B cell (primary cell): ENCODE measurements around the gene PAF1. TPM values are rescaled to one million over a fixed set of nuclear protein-coding genes. Genes with fewer than 3 reads are reported as not detected.

Experiments
- ATAC-seq: fragments of 200-7000 bp; cut with Tn5 transposase; one replicate; pipeline ENCODE4 v1.10.0; 2021; ENCODE audit warnings: low read depth, mild to moderate bottlenecking, moderate number of reproducible peaks, moderate library complexity
- CTCF ChIA-PET: fragments of 350-600 bp; sonication (Branson Sonifier 250); formaldehyde crosslinking; loops from one replicate; lab custom pipeline; 2021; ENCODE audit warnings: antibody characterized with exemption, inconsistent platforms; lab: Charles Lee
- POLR2A ChIA-PET: fragments of 350-600 bp; sonication (Branson Sonifier 250); formaldehyde crosslinking; loops from one replicate; lab custom pipeline; 2021; ENCODE audit warnings: antibody characterized with exemption; lab: Charles Lee
- DNase-seq: peaks from one replicate; pipeline ENCODE4 v3.0.0; 2013
- H2AFZ ChIP-seq: 2 replicates; pipeline ENCODE4 v1.6.1; 2012; ENCODE audit warnings: mild to moderate bottlenecking, low read depth, low read length; ENCODE audit not compliant: insufficient read depth, poor library complexity, severe bottlenecking
- H3K27ac ChIP-seq, 2 donors: 1 replicate in 1 of 2; 2 replicates in 1 of 2; pipeline ENCODE4 v1.5.1; 2012 to 2013; ENCODE audit warnings: low read length in 2 of 2, mild to moderate bottlenecking in 2 of 2, moderate library complexity in 1 of 2
- H3K27me3 ChIP-seq, 4 experiments: fragments of 200-600 bp in 1 of 4; sonication (generic) in 1 of 4; replicated peaks in 1 of 4; 1 replicate in 2 of 4; 2 replicates in 2 of 4; pipeline versions ENCODE4 v1.6.1 to v1.7.0; 2013 to 2016; ENCODE audit warnings: low read length in 3 of 4, mild to moderate bottlenecking in 2 of 4, mixed read lengths in 1 of 4, moderate library complexity in 1 of 4; ENCODE audit not compliant: insufficient read depth in 4 of 4, control insufficient read depth in 3 of 4; ENCODE audit errors: control extremely low read depth in 1 of 4
- H3K36me3 ChIP-seq, 2 experiments: replicated peaks in 1 of 2; 1 replicate in 1 of 2; 2 replicates in 1 of 2; pipeline versions ENCODE4 v1.6.1 to v1.7.1; 2013; ENCODE audit warnings: low read length in 1 of 2; ENCODE audit not compliant: insufficient read depth in 2 of 2, control insufficient read depth in 1 of 2; ENCODE audit errors: control extremely low read depth in 1 of 2, extremely low read depth in 1 of 2
- H3K4me1 ChIP-seq, 2 donors: fragments of 200-600 bp in 1 of 2; sonication (generic) in 1 of 2; 1 replicate in 1 of 2; 2 replicates in 1 of 2; pipeline versions ENCODE4 v1.5.1 to v1.6.1; 2013 to 2017; ENCODE audit warnings: low read length in 2 of 2; ENCODE audit not compliant: control insufficient read depth in 2 of 2, insufficient read depth in 2 of 2
- H3K4me2 ChIP-seq: replicated peaks from 2 replicates; pipeline ENCODE3; 2012; ENCODE audit warnings: mild to moderate bottlenecking, low read depth, low read length; ENCODE audit not compliant: poor library complexity, severe bottlenecking
- H3K4me3 ChIP-seq, 5 experiments: fragments of 200-600 bp in 1 of 5; sonication (generic) in 1 of 5; 1 replicate in 3 of 5; 2 replicates in 2 of 5; pipeline versions ENCODE4 v1.5.1 to v1.7.0; 2011 to 2016; ENCODE audit warnings: low read length in 4 of 5, mild to moderate bottlenecking in 4 of 5, low read depth in 2 of 5, control low read depth in 1 of 5, moderate library complexity in 1 of 5; ENCODE audit not compliant: insufficient read depth in 1 of 5; ENCODE audit errors: control extremely low read depth in 1 of 5, extremely low read depth in 1 of 5
- H3K79me2 ChIP-seq: fragments of 200-600 bp; sonication (generic); one replicate; pipeline ENCODE4 v1.6.0; 2016; ENCODE audit warnings: low read length; ENCODE audit not compliant: control insufficient read depth, insufficient read depth
- H3K9ac ChIP-seq: fragments of 200-600 bp; sonication (generic); 2 replicates; pipeline ENCODE4 v1.6.1; 2017; ENCODE audit warnings: mild to moderate bottlenecking, low read length, moderate library complexity
- H3K9me3 ChIP-seq, 3 donors: one replicate each; pipeline versions ENCODE4 v1.6.1 to v1.7.1; 2013; ENCODE audit warnings: low read length in 2 of 3; ENCODE audit not compliant: control insufficient read depth in 2 of 3, insufficient read depth in 1 of 3; ENCODE audit errors: control extremely low read depth in 1 of 3
- H4K20me1 ChIP-seq: 2 replicates; pipeline ENCODE4 v1.6.0; 2012; ENCODE audit warnings: mild to moderate bottlenecking, low read length; ENCODE audit not compliant: insufficient read depth, control insufficient read depth, poor library complexity, severe bottlenecking
- H3K27ac Mint-ChIP-seq: one replicate; pipeline ENCODE4 v1.8.0; 2021; ENCODE audit warnings: mixed read lengths
- H3K27me3 Mint-ChIP-seq: one replicate; pipeline ENCODE4 v1.8.0; 2021; ENCODE audit warnings: mixed read lengths
- H3K4me1 Mint-ChIP-seq: one replicate; pipeline ENCODE4 v1.8.0; 2021; ENCODE audit warnings: mixed read lengths
- H3K4me3 Mint-ChIP-seq: one replicate; pipeline ENCODE4 v1.8.0; 2021; ENCODE audit warnings: mixed read lengths
- H3K9me3 Mint-ChIP-seq: one replicate; pipeline ENCODE4 v1.8.0; 2022; ENCODE audit warnings: mixed read lengths; ENCODE audit not compliant: insufficient read depth
- CTCF ChIP-seq: fragments of 200-600 bp; IDR thresholded peaks from one replicate; pipeline ENCODE4 v1.8.0; 2022; ENCODE audit warnings: antibody characterized with exemption, mild to moderate bottlenecking
- EZH2 ChIP-seq: IDR thresholded peaks from 2 replicates; pipeline ENCODE4 v1.6.1; 2012; ENCODE audit warnings: borderline replicate concordance, low read depth, mild to moderate bottlenecking, moderate library complexity, low read length; ENCODE audit not compliant: insufficient read depth, poor library complexity, severe bottlenecking
- WGBS: methylation state at CpG from one replicate; pipeline ENCODE4 v1.1.5; 2013; ENCODE audit warnings: missing lambda C conversion rate; ENCODE audit not compliant: insufficient coverage; 5-methylcytosine and 5-hydroxymethylcytosine counted together
- intact Hi-C: fragments of 100-400 bp; cut with micrococcal nuclease; formaldehyde crosslinking; loops from one replicate; pipeline ENCODE4 v1.10.0; 2022
- polyA plus RNA-seq: library from polyadenylated mRNA; depleted of rRNA; stranded (reverse); fragments of >200 nt; gene quantifications from 2 replicates; pipeline ENCODE4 v1.2.3, GENCODE V29; 2012
- total RNA-seq, 2 donors: library from RNA; stranded (reverse); fragments of 120-200 nt in 1 of 2; gene quantifications; 1 replicate in 1 of 2; 2 replicates in 1 of 2; pipeline versions ENCODE4 v1.2.3 to v1.2.4, GENCODE V29; 2013 to 2022

Gene PAF1
- total and polyA plus RNA-seq, 2 donors (not counting 1 experiment from before 2014, with no cell fraction given), result 59.9 to 387 TPM

GRCh38 chr19:39402346-39403300, 11.7 kb upstream of the PAF1 start:
- peaks cover 0 to 8% of the 10 kb centered on the region in 2 experiments for H3K36me3 ChIP-seq
- peak overlapping the region in 4 of 5 experiments; percentile 63 to 91 (median 77) for H3K4me3 ChIP-seq
- peak overlapping the region; percentile 100 for H3K27ac ChIP-seq
- WGBS, result 3% methylated on average over 57 of the region's 59 CpGs
- H3K79me2 ChIP-seq, result peaks cover 66% of the 10 kb centered on the region
- peaks cover 73% of the 10 kb centered on the region for H3K4me1 Mint-ChIP-seq
- H3K9ac ChIP-seq, result peak overlapping the region; percentile 98
- TF ChIP-seq EZH2 (no peak), CTCF (no peak)
- intact Hi-C loops, result loop anchor here (10.0 kb wide), 1 partner anchor 538 kb away; no protein-coding TSS in a partner anchor
- H3K27me3 Mint-ChIP-seq, result no peaks in the 10 kb centered on the region
- H3K9me3 ChIP-seq, result peaks cover 0 to 17% (median 0%) of the 10 kb centered on the region in 3 donors
- H4K20me1 ChIP-seq, result peaks cover 10% of the 10 kb centered on the region
- no peak overlapping the region for H2AFZ ChIP-seq
- no peaks in the 10 kb centered on the region for H3K27me3 ChIP-seq
- ATAC-seq (peak; percentile 13), DNase-seq (peak; percentile 92)
- ChIA-PET POLR2A (interaction anchor here (0.6 to 8.8 kb wide), 11 partner anchors 9 to 1194 kb away, joined by 3 to 74 read pairs (median 5); partner anchors contain the start of genes MED29, PAF1, PLEKHG2 and RPS16), CTCF (interaction anchor here (0.9 to 8.9 kb wide), 8 partner anchors 9 to 131 kb away, joined by 3 to 260 read pairs (median 6); partner anchors contain the start of genes EID2B, MED29, PAF1 and PLEKHG2)
- H3K4me1 ChIP-seq, result peaks cover 69 to 84% of the 10 kb centered on the region in 2 donors
- peak overlapping the region; percentile 100 for H3K4me2 ChIP-seq
- H3K4me3 Mint-ChIP-seq, result peak overlapping the region; percentile 94
- H3K27ac Mint-ChIP-seq, result peak overlapping the region; percentile 96
- no peaks in the 10 kb centered on the region for H3K9me3 Mint-ChIP-seq
